Measurements from ENCODE around the gene DPEP3.

- no peak for TF ChIP-seq SUZ12 (IDR thresholded peaks at IDR 0.05; ENCODE audit: extremely low read depth, insufficient read depth, insufficient read length)
- no peak for TF ChIP-seq YY1 (IDR thresholded peaks at IDR 0.05; ENCODE audit: insufficient read depth, insufficient read length)
- no peak for TF ChIP-seq ZNF274 (IDR thresholded peaks at IDR 0.05; ENCODE audit: low read depth, low read length)
These were observed 12.3 kb downstream of the DPEP3 start for GRCh38 chr16:67967958-67968399.
